ENCODE results near the gene PLS1.

The PLS1 gene

DNA sequence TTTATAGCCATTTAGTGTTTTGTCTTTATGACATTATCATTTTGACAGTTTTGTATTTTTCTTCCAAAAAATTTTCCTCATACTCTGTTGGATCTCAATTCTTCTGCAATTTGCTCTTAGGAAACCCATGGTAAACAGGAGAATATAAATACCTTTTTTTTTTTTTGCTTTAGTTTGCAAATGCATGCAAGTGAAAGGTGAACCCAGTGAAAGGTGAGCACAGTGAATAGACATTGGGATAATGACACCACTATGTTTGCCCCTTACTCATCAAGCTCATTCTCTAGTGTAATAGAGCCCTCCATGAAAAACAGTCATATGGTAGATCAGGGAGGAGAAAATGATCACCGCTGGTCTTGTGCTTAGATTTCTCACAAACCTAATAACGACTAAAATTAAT, 68.6 kb downstream of the PLS1 start:
- in situ Hi-C loops (cut with HindIII; ENCODE audit: low sequenced_read_pairs), result no loop called here
- TF ChIP-seq, protein P1, sequence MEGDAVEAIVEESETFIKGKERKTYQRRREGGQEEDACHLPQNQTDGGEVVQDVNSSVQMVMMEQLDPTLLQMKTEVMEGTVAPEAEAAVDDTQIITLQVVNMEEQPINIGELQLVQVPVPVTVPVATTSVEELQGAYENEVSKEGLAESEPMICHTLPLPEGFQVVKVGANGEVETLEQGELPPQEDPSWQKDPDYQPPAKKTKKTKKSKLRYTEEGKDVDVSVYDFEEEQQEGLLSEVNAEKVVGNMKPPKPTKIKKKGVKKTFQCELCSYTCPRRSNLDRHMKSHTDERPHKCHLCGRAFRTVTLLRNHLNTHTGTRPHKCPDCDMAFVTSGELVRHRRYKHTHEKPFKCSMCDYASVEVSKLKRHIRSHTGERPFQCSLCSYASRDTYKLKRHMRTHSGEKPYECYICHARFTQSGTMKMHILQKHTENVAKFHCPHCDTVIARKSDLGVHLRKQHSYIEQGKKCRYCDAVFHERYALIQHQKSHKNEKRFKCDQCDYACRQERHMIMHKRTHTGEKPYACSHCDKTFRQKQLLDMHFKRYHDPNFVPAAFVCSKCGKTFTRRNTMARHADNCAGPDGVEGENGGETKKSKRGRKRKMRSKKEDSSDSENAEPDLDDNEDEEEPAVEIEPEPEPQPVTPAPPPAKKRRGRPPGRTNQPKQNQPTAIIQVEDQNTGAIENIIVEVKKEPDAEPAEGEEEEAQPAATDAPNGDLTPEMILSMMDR (IDR thresholded peaks at IDR 0.05; ENCODE audit: low read depth, low read length, missing control alignments), result no peak
- no peak overlapping the region for H3K4me3 ChIP-seq (ENCODE audit: low read depth, low read length)
- no peak for DNase-seq (ENCODE audit: low read depth)

DNA sequence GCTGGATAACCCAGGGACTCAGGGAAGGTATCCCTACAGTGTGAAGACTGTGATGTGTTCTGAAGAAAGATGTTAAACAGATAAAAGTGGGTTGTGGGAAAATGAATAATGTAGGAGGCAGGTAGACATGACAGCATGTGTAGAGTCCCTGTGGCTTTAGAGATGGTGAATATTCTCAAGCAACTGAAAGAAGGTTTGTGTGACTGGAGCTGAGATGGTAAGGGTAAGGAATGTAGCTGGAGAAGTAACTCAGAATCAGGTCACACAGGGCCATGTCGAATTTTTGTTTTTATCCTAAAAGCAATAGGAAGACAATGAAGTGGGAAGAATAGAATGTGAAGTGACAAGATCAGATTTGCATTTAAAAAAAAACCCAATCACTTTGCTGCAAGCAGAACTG, 73.9 kb downstream of the PLS1 start:
- TF ChIP-seq, protein P1 (IDR thresholded peaks at IDR 0.05; ENCODE audit: low read depth, low read length, missing control alignments), result no peak
- no peak overlapping the region for H3K4me3 ChIP-seq (ENCODE audit: low read depth, low read length)
- DNase-seq (ENCODE audit: low read depth), result no peak
- in situ Hi-C loops (cut with HindIII; ENCODE audit: low sequenced_read_pairs), result no loop called here

GRCh38 chr3:142676151-142676550, 80.0 kb downstream of the PLS1 start:
- TF ChIP-seq, protein P1 (IDR thresholded peaks at IDR 0.05; ENCODE audit: low read depth, low read length, missing control alignments), result no peak
- no peak overlapping the region for H3K4me3 ChIP-seq (ENCODE audit: low read depth, low read length)
- DNase-seq (ENCODE audit: low read depth), result no peak
- in situ Hi-C loops (cut with HindIII; ENCODE audit: low sequenced_read_pairs), result no loop called here

- no peak for DNase-seq (ENCODE audit: low read depth)
- in situ Hi-C loops (cut with HindIII; ENCODE audit: low sequenced_read_pairs), result no loop called here
- no peak overlapping the region for H3K4me3 ChIP-seq (ENCODE audit: low read depth, low read length)
- TF ChIP-seq, protein P1 (IDR thresholded peaks at IDR 0.05; ENCODE audit: low read depth, low read length, missing control alignments), result no peak
Observed at GRCh38 chr3:142680710-142681109, 84.5 kb downstream of the PLS1 start.

DNA sequence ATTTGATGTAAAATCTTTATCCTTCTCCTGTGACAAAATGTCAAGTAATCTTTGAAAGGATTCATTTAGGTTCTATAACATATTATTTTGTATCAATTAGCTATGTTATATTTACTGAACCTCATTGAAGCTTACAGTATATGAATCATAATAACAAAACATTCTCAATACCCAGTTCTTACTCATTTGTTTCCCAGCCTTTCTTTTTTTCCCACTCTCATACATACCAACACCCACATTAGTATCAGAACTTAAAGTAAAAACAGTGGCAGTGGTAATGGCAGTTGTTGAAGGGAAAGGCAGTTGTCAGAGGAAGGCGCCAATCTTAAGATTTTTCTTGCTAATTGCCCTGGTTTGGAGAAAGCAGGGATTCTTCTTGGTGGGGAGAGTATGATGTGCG, 94.4 kb downstream of the PLS1 start:
- in situ Hi-C loops (cut with HindIII; ENCODE audit: low sequenced_read_pairs), result no loop called here
- DNase-seq (ENCODE audit: low read depth), result no peak
- no peak overlapping the region for H3K4me3 ChIP-seq (ENCODE audit: low read depth, low read length)
- TF ChIP-seq, protein P1 (IDR thresholded peaks at IDR 0.05; ENCODE audit: low read depth, low read length, missing control alignments), result no peak

DNA sequence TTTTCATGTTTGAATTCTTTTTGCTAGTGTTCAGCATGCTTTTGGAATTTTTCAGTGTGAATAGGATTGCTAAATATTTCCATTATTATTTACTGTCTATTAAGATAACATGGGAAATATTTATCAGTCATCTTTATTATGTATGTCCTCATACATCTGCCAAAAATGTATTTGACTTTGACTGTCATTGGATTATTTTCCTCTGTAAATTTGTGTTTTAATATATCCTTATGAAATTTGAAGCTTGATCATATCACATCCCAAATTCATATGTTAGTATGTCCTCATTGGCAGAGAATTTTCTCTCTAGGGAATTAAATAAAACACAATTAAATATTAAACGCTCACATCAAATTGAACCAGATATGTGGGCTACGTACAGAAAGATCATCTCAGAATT, 95.3 kb downstream of the PLS1 start:
- TF ChIP-seq, protein P1 (IDR thresholded peaks at IDR 0.05; ENCODE audit: low read depth, low read length, missing control alignments), result no peak
- H3K4me3 ChIP-seq (ENCODE audit: low read depth, low read length), result no peak overlapping the region
- DNase-seq (ENCODE audit: low read depth), result no peak
- in situ Hi-C loops (cut with HindIII; ENCODE audit: low sequenced_read_pairs), result no loop called here

All from astrocyte of the cerebellum (primary cell).